ENCODE results near the gene C4orf33. TPM values are rescaled to one million over a fixed set of nuclear protein-coding genes. Genes with fewer than 3 reads are reported as not detected.

Gene C4orf33
- total and polyA plus RNA-seq, 4 donors, result 8.4 to 26.8 (median 12.4) TPM

DNA sequence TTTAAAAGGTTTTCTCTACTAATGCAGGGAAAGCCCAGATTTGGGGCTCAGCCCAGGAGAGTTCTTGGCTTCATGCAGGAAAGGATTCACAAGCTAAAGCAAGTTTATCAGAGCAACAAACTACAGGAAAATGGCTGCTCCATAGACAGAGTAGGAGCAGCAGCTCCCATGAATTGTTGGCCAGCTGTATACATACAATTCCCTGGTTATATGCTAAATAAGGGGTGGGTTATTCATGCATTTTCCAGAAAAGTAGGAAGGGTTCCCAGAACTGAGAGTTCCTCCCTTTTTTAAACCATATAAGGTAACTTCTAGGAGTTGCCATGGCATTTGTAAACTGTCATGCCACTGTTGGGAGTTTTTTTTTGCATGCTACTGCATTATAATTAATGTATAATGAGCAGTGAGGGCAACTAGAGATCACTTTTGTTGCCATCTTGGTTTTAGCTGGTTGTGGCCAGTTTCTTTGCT, 2.6 kb downstream of the C4orf33 start:
- H3K9me3 ChIP-seq (ENCODE audit: control insufficient read depth in 4 of 4, insufficient read depth in 3 of 4, low read length in 3 of 4), result no peaks in the 10 kb centered on the region
- H3K4me3 ChIP-seq, result no peak overlapping the region
- H3K4me1 ChIP-seq (ENCODE audit: control insufficient read depth in 5 of 5, insufficient read depth in 5 of 5, low read length in 5 of 5), result peaks cover 0 to 7% (median 0%) of the 10 kb centered on the region in 5 donors
- TF ChIP-seq, protein P1, sequence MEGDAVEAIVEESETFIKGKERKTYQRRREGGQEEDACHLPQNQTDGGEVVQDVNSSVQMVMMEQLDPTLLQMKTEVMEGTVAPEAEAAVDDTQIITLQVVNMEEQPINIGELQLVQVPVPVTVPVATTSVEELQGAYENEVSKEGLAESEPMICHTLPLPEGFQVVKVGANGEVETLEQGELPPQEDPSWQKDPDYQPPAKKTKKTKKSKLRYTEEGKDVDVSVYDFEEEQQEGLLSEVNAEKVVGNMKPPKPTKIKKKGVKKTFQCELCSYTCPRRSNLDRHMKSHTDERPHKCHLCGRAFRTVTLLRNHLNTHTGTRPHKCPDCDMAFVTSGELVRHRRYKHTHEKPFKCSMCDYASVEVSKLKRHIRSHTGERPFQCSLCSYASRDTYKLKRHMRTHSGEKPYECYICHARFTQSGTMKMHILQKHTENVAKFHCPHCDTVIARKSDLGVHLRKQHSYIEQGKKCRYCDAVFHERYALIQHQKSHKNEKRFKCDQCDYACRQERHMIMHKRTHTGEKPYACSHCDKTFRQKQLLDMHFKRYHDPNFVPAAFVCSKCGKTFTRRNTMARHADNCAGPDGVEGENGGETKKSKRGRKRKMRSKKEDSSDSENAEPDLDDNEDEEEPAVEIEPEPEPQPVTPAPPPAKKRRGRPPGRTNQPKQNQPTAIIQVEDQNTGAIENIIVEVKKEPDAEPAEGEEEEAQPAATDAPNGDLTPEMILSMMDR (IDR thresholded peaks at IDR 0.05; ENCODE audit: control extremely low read depth, extremely low read depth), result no peak
- DNase-seq (no peak), ATAC-seq (ENCODE audit: insufficient read depth, low FRiP score) (no peak)
- no peak overlapping the region for H3K9ac ChIP-seq (ENCODE audit: insufficient read depth in 1 of 2, low read length in 2 of 2)
- H3K27me3 ChIP-seq (ENCODE audit: control insufficient read depth in 3 of 3, insufficient read depth in 3 of 3, low read length in 2 of 3), result no peaks in the 10 kb centered on the region
- H3K27ac ChIP-seq (ENCODE audit: low read depth in 1 of 2, low read length in 1 of 2), result no peak overlapping the region
- H3K36me3 ChIP-seq (ENCODE audit: control insufficient read depth in 4 of 4, insufficient read depth in 4 of 4, low read length in 4 of 4), result peaks cover 0 to 2% (median under 1%) of the 10 kb centered on the region in 4 donors

DNA sequence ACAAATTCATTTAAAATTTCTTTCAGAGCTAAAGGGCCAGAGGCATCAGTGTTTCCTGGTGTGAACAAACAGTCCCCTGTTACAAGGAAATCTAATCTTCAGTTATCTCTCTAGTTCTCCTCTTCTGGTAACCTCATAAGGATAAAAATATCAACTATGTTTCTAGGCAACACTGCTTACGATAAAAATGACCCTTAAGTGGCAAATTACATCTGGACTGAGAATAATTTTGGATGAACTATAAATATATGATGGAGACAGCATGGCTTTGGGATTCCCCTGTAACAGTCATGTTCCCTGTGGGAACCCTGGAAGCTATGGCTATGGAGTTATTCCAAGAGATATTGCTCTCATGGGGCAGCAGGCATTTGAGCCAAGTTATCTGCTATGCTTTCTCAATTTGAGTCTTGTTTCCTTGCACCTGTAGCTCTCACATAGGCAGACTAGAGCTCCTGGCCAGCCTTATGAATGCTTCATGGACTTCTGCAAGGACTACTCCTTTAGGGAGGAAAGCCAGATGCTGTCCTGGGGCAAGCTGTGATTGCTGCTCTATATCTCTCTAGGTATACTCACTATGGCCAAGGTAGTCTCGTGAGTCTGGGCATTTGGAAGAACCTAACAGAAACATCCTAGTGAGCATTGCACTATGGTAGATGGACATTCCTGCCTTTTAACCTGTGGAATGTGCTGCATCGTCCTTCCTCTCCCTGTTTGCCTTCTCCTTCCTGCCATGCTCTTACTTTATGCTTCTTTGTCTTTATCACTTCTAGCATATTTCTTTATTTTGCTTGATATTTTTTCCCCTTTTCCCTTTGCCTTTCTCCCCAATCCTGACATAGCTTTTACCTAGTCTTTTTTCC, 14.2 kb downstream of the C4orf33 start:
- Histone ChIP-seq H3K36me3 (ENCODE audit: control insufficient read depth in 4 of 4, insufficient read depth in 4 of 4, low read length in 4 of 4) (peaks cover 0 to 4% (median 0%) of the 10 kb centered on the region in 4 donors), H3K4me1 (ENCODE audit: control insufficient read depth in 5 of 5, insufficient read depth in 5 of 5, low read length in 5 of 5) (no peaks in the 10 kb centered on the region), H3K27me3 (ENCODE audit: control insufficient read depth in 3 of 3, insufficient read depth in 3 of 3, low read length in 2 of 3) (no peaks in the 10 kb centered on the region), H3K4me3 (no peak overlapping the region), H3K9ac (ENCODE audit: insufficient read depth in 1 of 2, low read length in 2 of 2) (no peak overlapping the region), H3K27ac (ENCODE audit: low read depth in 1 of 2, low read length in 1 of 2) (no peak overlapping the region), H3K9me3 (ENCODE audit: control insufficient read depth in 4 of 4, insufficient read depth in 3 of 4, low read length in 3 of 4) (no peaks in the 10 kb centered on the region)
- no peak for DNase-seq
- ATAC-seq (ENCODE audit: insufficient read depth, low FRiP score), result no peak
- WGBS, 2 donors, result 90 to 91% methylated on average over 3 of the region's 3 CpGs
- TF ChIP-seq, protein P1 (IDR thresholded peaks at IDR 0.05; ENCODE audit: control extremely low read depth, extremely low read depth), result no peak

DNA sequence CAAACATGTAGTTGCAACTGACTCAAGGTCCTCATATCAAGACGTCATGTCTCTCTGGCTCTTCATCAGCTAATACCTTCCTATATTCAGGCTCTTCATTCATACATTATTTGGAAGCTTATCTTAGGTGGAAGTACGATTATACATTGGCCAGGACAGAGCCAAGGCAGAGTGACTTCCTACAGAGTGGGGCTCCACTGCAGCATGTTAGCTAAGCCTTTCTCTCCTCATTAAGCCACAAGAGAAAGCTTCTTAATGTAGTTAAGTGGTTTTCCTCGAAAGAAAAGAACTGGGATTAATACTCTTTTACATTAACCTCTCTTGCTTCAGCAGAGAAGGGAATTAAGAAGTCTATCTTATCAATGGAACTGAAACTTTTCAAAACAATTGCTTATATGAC, 15.0 kb downstream of the C4orf33 start:
- H3K36me3 ChIP-seq (ENCODE audit: control insufficient read depth in 4 of 4, insufficient read depth in 4 of 4, low read length in 4 of 4), result peaks cover 0 to 4% (median 0%) of the 10 kb centered on the region in 4 donors
- 88 to 94% methylated on average over 3 of the region's 3 CpGs for WGBS, 2 donors
- DNase-seq, result no peak
- no peaks in the 10 kb centered on the region for H3K27me3 ChIP-seq (ENCODE audit: control insufficient read depth in 3 of 3, insufficient read depth in 3 of 3, low read length in 2 of 3)
- H3K9me3 ChIP-seq (ENCODE audit: control insufficient read depth in 4 of 4, insufficient read depth in 3 of 4, low read length in 3 of 4), result no peaks in the 10 kb centered on the region
- no peak overlapping the region for H3K9ac ChIP-seq (ENCODE audit: insufficient read depth in 1 of 2, low read length in 2 of 2)
- TF ChIP-seq, protein P1 (IDR thresholded peaks at IDR 0.05; ENCODE audit: control extremely low read depth, extremely low read depth), result no peak
- no peaks in the 10 kb centered on the region for H3K4me1 ChIP-seq (ENCODE audit: control insufficient read depth in 5 of 5, insufficient read depth in 5 of 5, low read length in 5 of 5)
- H3K27ac ChIP-seq (ENCODE audit: low read depth in 1 of 2, low read length in 1 of 2), result no peak overlapping the region
- ATAC-seq (ENCODE audit: insufficient read depth, low FRiP score), result no peak
- no peak overlapping the region for H3K4me3 ChIP-seq
